SK-N-SH (cell line): ENCODE measurements around the gene VASN. TPM values are rescaled to one million over a fixed set of nuclear protein-coding genes. Genes with fewer than 3 reads are reported as not detected.

ENCODE experiments used
- CTCF ChIA-PET: fragments of 300-600, 350-600 bp; formaldehyde crosslinking; extraction: SDS; loops from one replicate; lab custom pipeline; 2021; lab: Yijun Ruan, JAX
- POLR2A ChIA-PET: fragments of 350-600 bp; sonication (Branson Sonifier 250); formaldehyde crosslinking; extraction: SDS; loops from one replicate; lab custom pipeline; 2020; ENCODE audit warnings: antibody characterized with exemption, inconsistent platforms; lab: Yijun Ruan, JAX
- DNase-seq: peaks from one replicate; pipeline ENCODE4 v3.0.0; 2012
- H2AFZ ChIP-seq: fragments of 200-600 bp; sonication (generic); 2 replicates; pipeline ENCODE4 v1.8.1; 2016; ENCODE audit warnings: antibody characterized with exemption, mild to moderate bottlenecking, low read depth
- H3F3A ChIP-seq: fragments of 200-600 bp; sonication (generic); replicated peaks from 2 replicates; pipeline ENCODE3; 2016; ENCODE audit warnings: antibody characterized with exemption, mild to moderate bottlenecking; ENCODE audit not compliant: insufficient read depth
- H3K27ac ChIP-seq, 2 experiments: fragments of 200-500 bp in 1 of 2; fragments of 200-600 bp in 1 of 2; sonication (Bioruptor generic) in 1 of 2; sonication (generic), shearing (Covaris generic) in 1 of 2; 2 replicates each; pipeline versions ENCODE4 v1.5.1 to v1.6.1; 2014 to 2016; ENCODE audit warnings: low read depth in 2 of 2, inconsistent platforms in 1 of 2, low read length in 1 of 2, mild to moderate bottlenecking in 1 of 2, mixed read lengths in 1 of 2
- H3K27me3 ChIP-seq: fragments of 200-600 bp; sonication (generic), shearing (Covaris generic); 2 replicates; pipeline ENCODE4 v1.6.1; 2016; ENCODE audit warnings: mixed run types; ENCODE audit not compliant: insufficient read depth
- H3K36me3 ChIP-seq, 2 experiments: fragments of 200-500 bp in 1 of 2; fragments of 200-600 bp in 1 of 2; sonication (Bioruptor generic) in 1 of 2; sonication (generic) in 1 of 2; replicated peaks in 1 of 2; 2 replicates each; pipeline versions ENCODE3 to v1.5.1; 2014 to 2016; ENCODE audit warnings: low read length in 1 of 2, mild to moderate bottlenecking in 1 of 2; ENCODE audit not compliant: insufficient read depth in 2 of 2, control insufficient read depth in 1 of 2
- H3K4me1 ChIP-seq, 2 experiments: fragments of 200-500 bp in 1 of 2; fragments of 200-600 bp in 1 of 2; sonication (Bioruptor generic) in 1 of 2; sonication (generic), shearing (Covaris generic) in 1 of 2; 2 replicates each; pipeline versions ENCODE4 v1.5.1 to v1.6.1; 2014 to 2016; ENCODE audit warnings: low read depth in 1 of 2, low read length in 1 of 2, mixed run types in 1 of 2; ENCODE audit not compliant: insufficient read depth in 2 of 2, control insufficient read depth in 1 of 2
- H3K4me2 ChIP-seq: fragments of 200-600 bp; sonication (generic), shearing (Covaris generic); 2 replicates; pipeline ENCODE4 v1.6.1; 2017; ENCODE audit warnings: mixed run types
- H3K4me3 ChIP-seq, 2 experiments: fragments of 200-500 bp in 1 of 2; fragments of 200-600 bp in 1 of 2; sonication (Bioruptor generic) in 1 of 2; sonication (generic), shearing (Covaris generic) in 1 of 2; 2 replicates each; pipeline versions ENCODE4 v1.5.1 to v1.8.1; 2014 to 2016; ENCODE audit warnings: low read depth in 2 of 2, inconsistent platforms in 1 of 2, low read length in 1 of 2, mild to moderate bottlenecking in 1 of 2, mixed read lengths in 1 of 2, moderate library complexity in 1 of 2
- H3K79me2 ChIP-seq: fragments of 200-600 bp; sonication (generic); 2 replicates; pipeline ENCODE4 v1.8.1; 2017; ENCODE audit warnings: mild to moderate bottlenecking; ENCODE audit not compliant: insufficient read depth
- H3K9ac ChIP-seq: fragments of 200-600 bp; sonication (generic); 2 replicates; pipeline ENCODE4 v1.6.1; 2017; ENCODE audit warnings: mixed run types
- H3K9me2 ChIP-seq: fragments of 200-600 bp; sonication (generic); 2 replicates; pipeline ENCODE4 v1.6.1; 2017; ENCODE audit warnings: mixed run types
- H3K9me3 ChIP-seq: fragments of 200-600 bp; sonication (generic); 2 replicates; pipeline ENCODE4 v1.6.1; 2017; ENCODE audit warnings: mixed run types, mild to moderate bottlenecking, moderate library complexity
- H4K20me1 ChIP-seq: fragments of 200-600 bp; sonication (generic); 2 replicates; pipeline ENCODE4 v1.6.1; 2017; ENCODE audit warnings: mild to moderate bottlenecking, mixed run types; ENCODE audit not compliant: insufficient read depth
- CHD2 ChIP-seq: fragments of 150-350 bp; IDR thresholded peaks from 2 replicates; pipeline ENCODE4 v1.6.1; 2018; ENCODE audit warnings: low read length; ENCODE audit not compliant: partially characterized antibody
- ELF1 ChIP-seq: IDR thresholded peaks from 2 replicates; pipeline ENCODE4 v1.4.0; 2012
- EZH2phosphoT487 ChIP-seq: fragments of 200-600 bp; sonication (generic); IDR thresholded peaks from 2 replicates; pipeline ENCODE4 v1.6.1; 2017; ENCODE audit warnings: low read depth, mixed run types, mild to moderate bottlenecking, antibody characterized with exemption, moderate library complexity, borderline replicate concordance
- FOXM1 ChIP-seq: IDR thresholded peaks from 2 replicates; pipeline ENCODE4 v1.4.0; 2012; ENCODE audit warnings: low read depth, mild to moderate bottlenecking
- GABPA ChIP-seq: IDR thresholded peaks from 2 replicates; pipeline ENCODE4 v1.4.0; 2012; ENCODE audit warnings: low read depth, mild to moderate bottlenecking
- JUND ChIP-seq: IDR thresholded peaks from 2 replicates; pipeline ENCODE4 v1.4.0; 2012
- MEF2A ChIP-seq: IDR thresholded peaks from 2 replicates; pipeline ENCODE4 v1.4.0; 2012; ENCODE audit warnings: low read depth, borderline replicate concordance
- MXI1 ChIP-seq: IDR thresholded peaks from 2 replicates; pipeline ENCODE4 v1.6.1; 2012; ENCODE audit warnings: mild to moderate bottlenecking, low read depth, low read length, improper control_type of control experiment
- NFIC ChIP-seq: IDR thresholded peaks from 2 replicates; pipeline ENCODE4 v1.4.0; 2012; ENCODE audit warnings: borderline replicate concordance
- NRF1 ChIP-seq: IDR thresholded peaks from 2 replicates; pipeline ENCODE4 v1.6.1; 2012; ENCODE audit warnings: low read depth, mild to moderate bottlenecking, low read length
- POLR2AphosphoS5 ChIP-seq: IDR thresholded peaks from 2 replicates; pipeline ENCODE4 v1.6.1; 2012; ENCODE audit warnings: low read depth, low read length
- SIN3A ChIP-seq: IDR thresholded peaks from 2 replicates; pipeline ENCODE4 v1.6.1; 2012; ENCODE audit warnings: low read depth, mild to moderate bottlenecking, low read length, moderate library complexity, borderline replicate concordance
- TAF1 ChIP-seq: IDR thresholded peaks from 2 replicates; pipeline ENCODE4 v1.6.1; 2012; ENCODE audit warnings: low read depth, mild to moderate bottlenecking, low read length, moderate library complexity, borderline replicate concordance
- YY1 ChIP-seq: IDR thresholded peaks from 2 replicates; pipeline ENCODE4 v1.4.0; 2012; ENCODE audit warnings: low read depth, mild to moderate bottlenecking
- ZBTB33 ChIP-seq: IDR thresholded peaks from 2 replicates; pipeline ENCODE4 v1.4.0; 2012; ENCODE audit warnings: low read depth, borderline replicate concordance
- WGBS: methylation state at CpG from one replicate; pipeline ENCODE4 v1.1.6; 2017; ENCODE audit warnings: low lambda C conversion rate; 5-methylcytosine and 5-hydroxymethylcytosine counted together
- polyA plus RNA-seq, 3 experiments: library from polyadenylated mRNA; depleted of rRNA; stranded (reverse); fragments of >200 nt; gene quantifications; 2 replicates each; pipeline ENCODE4 v1.2.3, GENCODE V29; 2012
- TF ChIP-seq, protein P1 (sequence below): IDR thresholded peaks from 2 replicates; pipeline ENCODE4; 2012
- TF ChIP-seq, protein P2 (sequence below): IDR thresholded peaks from 2 replicates; pipeline ENCODE4 v1.4.0; 2012; ENCODE audit warnings: low read depth

VASN gene
- polyA plus RNA-seq, 1 of the 3 experiments (the other 2 are of a cell fraction), result 37.4 TPM

GRCh38 chr16:4425378-4426020, 53.9 kb downstream of the VASN start, which contains the start of gene DNAJA3:
TSS of gene DNAJA3 (plus strand) at chr16:4425868. CDS start at chr16:4425882, 14 bp downstream.
- POLR2A ChIA-PET, result no interaction called here
- Histone ChIP-seq H2AFZ (peak within 1 kb of the TSS; percentile 90), H3K9me2 (no peaks in the 10 kb centered on the region), H3K36me3 (peaks cover 0 to 5% of the 10 kb centered on the region in 2 experiments), H3K9me3 (no peaks in the 10 kb centered on the region), H3K4me1 (peaks cover 5 to 14% of the 10 kb centered on the region in 2 experiments; a peak in 2 of 4 replicates), H3K9ac (peak within 1 kb of the TSS; percentile 90), H4K20me1 (no peaks in the 10 kb centered on the region), H3K27ac (peak within 1 kb of the TSS; percentile 96 to 98), H3K27me3 (no peaks in the 10 kb centered on the region), H3F3A (peaks cover 6% of the 10 kb centered on the region), H3K4me2 (peak within 1 kb of the TSS; percentile 89), H3K4me3 (peak within 1 kb of the TSS; percentile 72 to 99), H3K79me2 (peaks cover 47% of the 10 kb centered on the region)
- TF ChIP-seq EZH2phosphoT487, result no peak
- no peak for TF ChIP-seq FOXM1
- peak; percentile 99 for TF ChIP-seq CHD2
- TF ChIP-seq POLR2AphosphoS5, result peak; percentile 82
- TF ChIP-seq TAF1, result peak; percentile 97
- peak; percentile 99 for TF ChIP-seq NRF1
- peak; percentile 66 for TF ChIP-seq GABPA
- TF ChIP-seq SIN3A, result peak; percentile 65; the same call in 1 of the 2 replicates
- peak; percentile 97 for TF ChIP-seq ELF1
- peak; percentile 78 for TF ChIP-seq MXI1
- no peak for TF ChIP-seq MEF2A
- TF ChIP-seq, protein P1, sequence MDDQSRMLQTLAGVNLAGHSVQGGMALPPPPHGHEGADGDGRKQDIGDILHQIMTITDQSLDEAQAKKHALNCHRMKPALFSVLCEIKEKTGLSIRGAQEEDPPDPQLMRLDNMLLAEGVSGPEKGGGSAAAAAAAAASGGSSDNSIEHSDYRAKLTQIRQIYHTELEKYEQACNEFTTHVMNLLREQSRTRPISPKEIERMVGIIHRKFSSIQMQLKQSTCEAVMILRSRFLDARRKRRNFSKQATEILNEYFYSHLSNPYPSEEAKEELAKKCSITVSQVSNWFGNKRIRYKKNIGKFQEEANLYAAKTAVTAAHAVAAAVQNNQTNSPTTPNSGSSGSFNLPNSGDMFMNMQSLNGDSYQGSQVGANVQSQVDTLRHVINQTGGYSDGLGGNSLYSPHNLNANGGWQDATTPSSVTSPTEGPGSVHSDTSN, result no peak
- no peak for TF ChIP-seq NFIC
- no peak for TF ChIP-seq JUND
- TF ChIP-seq ZBTB33, result peak; percentile 97
- peak; percentile 95 for TF ChIP-seq YY1
- TF ChIP-seq, protein P2, sequence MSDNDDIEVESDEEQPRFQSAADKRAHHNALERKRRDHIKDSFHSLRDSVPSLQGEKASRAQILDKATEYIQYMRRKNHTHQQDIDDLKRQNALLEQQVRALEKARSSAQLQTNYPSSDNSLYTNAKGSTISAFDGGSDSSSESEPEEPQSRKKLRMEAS, result peak; percentile 94
- CTCF ChIA-PET, result no interaction called here
- WGBS, result under 1% methylated on average over 45 of the region's 68 CpGs
- peak; percentile 98 for DNase-seq
